Left ventricle myocardium inferior (tissue), 1 donor: ENCODE data around the gene LY6G5B. TPM values are rescaled to one million over a fixed set of nuclear protein-coding genes. Genes with fewer than 3 reads are reported as not detected.

Experiments used
- DNase-seq: peaks from one replicate; pipeline ENCODE4 v3.0.0-alpha.2; 2020
- H3K27ac ChIP-seq: fragments of 200-600 bp; replicated peaks from 2 replicates; pipeline ENCODE4 v1.8.0; 2021
- H3K27me3 ChIP-seq: fragments of 200-600 bp; 2 replicates; pipeline ENCODE4 v1.8.0; 2021; ENCODE audit warnings: low read depth
- H3K36me3 ChIP-seq: fragments of 200-600 bp; 2 replicates; pipeline ENCODE4 v1.8.0; 2021
- H3K4me1 ChIP-seq: fragments of 200-600 bp; 2 replicates; pipeline ENCODE4 v1.8.0; 2021
- H3K4me3 ChIP-seq: fragments of 200-600 bp; 2 replicates; pipeline ENCODE4 v1.8.0; 2021; ENCODE audit warnings: mild to moderate bottlenecking, moderate library complexity
- H3K9me3 ChIP-seq: fragments of 200-600 bp; replicated peaks from 2 replicates; pipeline ENCODE4 v1.8.0; 2021
- intact Hi-C: fragments of 100-400 bp; cut with micrococcal nuclease; formaldehyde crosslinking; loops from one replicate; pipeline ENCODE4 v1.11.0; 2022
- total RNA-seq: library from RNA; stranded (reverse); fragmentation: NEBNext Ultra II Directional; extraction: Animal tissue kit (Norgen Biotek cat#: 25700); gene quantifications from one replicate; pipeline ENCODE4 v1.2.1, GENCODE V29; 2021
- TF ChIP-seq, protein P1 (sequence below): fragments of 200-600 bp; IDR thresholded peaks from 2 replicates; pipeline ENCODE4 v1.8.0; 2021; ENCODE audit warnings: antibody characterized with exemption, mild to moderate bottlenecking, borderline replicate concordance
- donor health status: DM: no; HTN: yes; CAD: no; lungs with severe emphysema.

The LY6G5B gene
- total RNA-seq, 1 donor from 2014 or later, result 4.4 TPM

DNA sequence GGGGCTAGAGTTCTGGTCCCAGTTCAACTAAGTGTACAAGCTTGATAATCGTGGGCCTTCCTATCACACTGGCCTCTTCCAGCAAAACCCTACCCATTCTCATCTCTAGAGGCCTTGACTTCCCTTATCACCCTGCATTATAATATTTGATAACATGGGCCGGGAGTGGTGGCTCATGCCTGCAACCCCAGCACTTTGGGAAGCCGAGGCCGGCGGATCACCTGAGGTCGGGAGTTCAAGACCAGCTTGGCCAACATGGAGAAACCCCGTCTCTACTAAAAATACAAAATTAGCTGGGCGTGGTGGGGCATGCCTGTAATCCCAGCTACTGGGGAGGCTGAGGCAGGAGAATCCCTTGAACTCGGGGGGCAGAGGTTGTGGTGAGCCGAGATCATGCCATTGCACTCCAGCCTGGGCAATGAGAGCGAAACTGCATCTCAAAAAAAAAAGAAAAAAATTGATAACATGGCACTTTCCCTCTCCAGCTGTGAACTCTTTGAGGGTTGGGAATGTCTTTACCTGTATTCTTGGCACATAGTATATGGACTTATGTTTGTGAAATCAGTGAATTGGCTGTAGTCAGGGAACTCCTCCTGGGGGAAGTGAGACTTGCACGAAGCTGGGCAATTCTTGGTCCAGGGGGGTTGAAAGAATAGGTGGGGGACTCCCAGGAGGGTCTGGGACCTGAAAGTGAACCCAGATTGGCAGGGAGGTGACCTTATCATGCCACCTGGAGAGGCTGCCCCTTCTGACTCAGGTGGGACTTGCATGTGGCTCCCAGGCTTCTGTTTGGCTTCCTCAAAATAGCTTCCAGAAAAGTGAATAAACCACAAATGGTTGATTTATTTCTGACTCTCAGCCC lies 8.3 kb upstream of the LY6G5B start:
- Histone ChIP-seq H3K36me3 (peaks cover 29% of the 10 kb centered on the region), H3K4me3 (peak overlapping the region; percentile 90), H3K9me3 (no peaks in the 10 kb centered on the region), H3K4me1 (peaks cover 88% of the 10 kb centered on the region), H3K27me3 (no peaks in the 10 kb centered on the region), H3K27ac (peak overlapping the region; percentile 95)
- TF ChIP-seq, protein P1, sequence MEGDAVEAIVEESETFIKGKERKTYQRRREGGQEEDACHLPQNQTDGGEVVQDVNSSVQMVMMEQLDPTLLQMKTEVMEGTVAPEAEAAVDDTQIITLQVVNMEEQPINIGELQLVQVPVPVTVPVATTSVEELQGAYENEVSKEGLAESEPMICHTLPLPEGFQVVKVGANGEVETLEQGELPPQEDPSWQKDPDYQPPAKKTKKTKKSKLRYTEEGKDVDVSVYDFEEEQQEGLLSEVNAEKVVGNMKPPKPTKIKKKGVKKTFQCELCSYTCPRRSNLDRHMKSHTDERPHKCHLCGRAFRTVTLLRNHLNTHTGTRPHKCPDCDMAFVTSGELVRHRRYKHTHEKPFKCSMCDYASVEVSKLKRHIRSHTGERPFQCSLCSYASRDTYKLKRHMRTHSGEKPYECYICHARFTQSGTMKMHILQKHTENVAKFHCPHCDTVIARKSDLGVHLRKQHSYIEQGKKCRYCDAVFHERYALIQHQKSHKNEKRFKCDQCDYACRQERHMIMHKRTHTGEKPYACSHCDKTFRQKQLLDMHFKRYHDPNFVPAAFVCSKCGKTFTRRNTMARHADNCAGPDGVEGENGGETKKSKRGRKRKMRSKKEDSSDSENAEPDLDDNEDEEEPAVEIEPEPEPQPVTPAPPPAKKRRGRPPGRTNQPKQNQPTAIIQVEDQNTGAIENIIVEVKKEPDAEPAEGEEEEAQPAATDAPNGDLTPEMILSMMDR, result no peak
- intact Hi-C loops, result no loop called here
- no peak for DNase-seq

DNA sequence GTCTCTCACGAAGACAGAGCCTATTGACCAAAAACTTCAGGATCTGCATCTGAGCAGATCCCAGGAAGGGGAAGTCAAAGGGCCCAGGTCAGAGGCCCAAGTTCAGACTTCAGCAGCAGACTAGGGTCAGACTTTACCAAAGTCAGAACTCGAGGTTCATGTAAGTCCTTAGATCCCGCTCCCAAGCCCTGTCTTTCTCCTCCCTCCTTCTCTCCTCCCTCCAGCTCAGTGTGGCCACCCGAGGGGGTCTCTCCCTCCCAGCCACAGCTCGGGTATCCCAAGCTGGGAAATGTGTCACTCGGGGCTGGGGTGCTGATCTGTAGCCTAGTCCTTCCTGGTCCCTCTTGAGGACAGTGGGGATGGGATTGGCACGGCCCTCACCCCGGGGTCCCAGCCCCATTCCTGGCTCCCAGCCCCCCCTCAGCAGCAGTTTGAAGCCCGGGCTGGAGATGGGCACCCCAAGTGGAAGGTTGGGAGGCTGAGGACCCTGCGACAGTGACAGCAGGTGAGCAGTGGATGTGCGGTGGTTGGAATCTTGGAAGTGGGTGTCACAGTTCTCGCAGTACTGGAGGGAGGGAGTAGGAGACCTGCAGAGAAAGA lies 7.6 kb upstream of the LY6G5B start:
- Histone ChIP-seq H3K4me3 (no peak overlapping the region), H3K27me3 (no peaks in the 10 kb centered on the region), H3K4me1 (peaks cover 93% of the 10 kb centered on the region), H3K27ac (peak overlapping the region; percentile 96), H3K36me3 (peaks cover 28% of the 10 kb centered on the region), H3K9me3 (no peaks in the 10 kb centered on the region)
- intact Hi-C loops, result no loop called here
- no peak for DNase-seq
- TF ChIP-seq, protein P1, result no peak

DNA sequence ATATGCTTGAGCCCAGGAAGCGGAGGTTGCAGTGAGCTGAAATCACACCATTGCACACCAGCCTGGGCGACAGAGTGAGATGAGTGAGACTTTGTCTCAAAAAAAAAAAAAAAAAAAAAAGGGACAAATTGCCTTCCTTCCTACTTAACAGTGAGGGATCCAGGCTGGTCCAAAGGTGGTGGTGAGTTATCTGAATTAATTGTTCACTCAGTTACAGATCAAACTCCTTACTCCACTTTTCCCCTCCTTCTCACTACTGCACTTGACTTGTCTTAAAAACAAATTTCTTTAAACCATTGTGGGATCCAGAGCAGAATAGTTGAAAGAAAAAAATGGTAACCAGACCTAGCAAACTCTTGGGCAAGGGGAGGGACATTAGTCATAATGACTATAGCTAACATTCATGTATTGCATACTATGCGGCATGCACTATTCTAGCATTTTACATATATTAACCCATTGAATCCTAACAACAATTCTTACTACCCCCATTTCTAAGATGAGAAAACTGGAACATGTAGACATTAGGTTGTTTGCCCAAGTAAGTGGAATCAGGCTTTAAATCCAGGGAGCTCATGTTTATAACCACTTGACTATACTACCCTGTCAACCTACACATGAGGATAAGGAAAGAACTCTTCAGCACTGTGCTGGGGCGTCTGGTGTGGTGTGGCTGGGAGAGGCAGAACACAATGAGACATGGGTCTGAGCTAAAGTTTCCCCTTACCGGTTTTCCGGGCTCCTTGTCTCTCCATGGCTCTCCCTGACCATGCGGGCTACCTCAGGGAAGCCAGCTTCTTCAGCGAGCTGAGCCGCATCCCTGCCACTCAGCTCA lies 6.4 kb upstream of the LY6G5B start:
- no peaks in the 10 kb centered on the region for H3K9me3 ChIP-seq
- H3K27me3 ChIP-seq, result no peaks in the 10 kb centered on the region
- H3K4me1 ChIP-seq, result peaks cover 93% of the 10 kb centered on the region
- intact Hi-C loops, result no loop called here
- H3K36me3 ChIP-seq, result peaks cover 31% of the 10 kb centered on the region
- TF ChIP-seq, protein P1, result no peak
- peak overlapping the region; percentile 96 for H3K27ac ChIP-seq
- DNase-seq, result no peak
- peak overlapping the region; percentile 78 for H3K4me3 ChIP-seq

DNA sequence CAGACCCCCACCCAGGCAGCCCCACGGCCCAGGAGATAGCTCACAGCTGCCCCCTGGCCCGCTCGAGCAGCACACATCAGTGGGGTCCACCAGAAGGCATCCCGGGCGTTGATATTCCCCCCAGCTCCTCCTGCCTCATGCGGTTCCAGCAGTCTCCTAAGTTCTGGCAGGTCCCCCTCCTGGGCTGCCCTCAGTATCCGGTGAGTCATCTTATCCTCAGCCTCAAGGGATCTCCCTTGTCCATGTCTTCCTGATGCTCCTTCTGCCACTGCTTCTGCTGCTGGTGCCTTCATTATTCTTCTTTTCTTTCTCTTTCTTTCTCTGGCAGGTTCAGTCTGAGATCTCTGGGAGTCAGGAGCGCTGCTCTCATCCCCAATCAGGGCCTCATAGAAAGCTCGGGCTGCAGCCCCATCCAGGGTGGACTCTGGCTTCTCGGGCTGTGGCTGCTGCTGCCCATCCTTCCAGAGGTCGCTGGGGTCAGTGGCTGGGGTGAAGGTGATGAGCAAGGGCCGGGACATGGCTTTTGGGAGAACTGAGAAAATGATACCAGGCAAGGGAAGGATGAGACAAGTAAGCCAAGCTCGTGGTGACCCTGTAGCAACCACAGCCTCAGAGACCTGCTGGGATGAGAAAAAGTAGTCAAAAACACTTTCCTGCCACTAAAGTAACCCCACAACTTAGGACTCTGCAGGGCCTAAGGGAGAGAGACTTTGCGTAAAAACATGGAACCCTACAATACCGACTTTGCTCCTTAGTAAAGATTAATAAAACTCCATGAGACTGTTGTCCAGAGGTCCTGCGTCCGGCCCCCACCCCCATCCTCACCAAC lies 5.6 kb upstream of the LY6G5B start:
- Histone ChIP-seq H3K4me3 (peak overlapping the region; percentile 78), H3K4me1 (peaks cover 89% of the 10 kb centered on the region), H3K36me3 (peaks cover 39% of the 10 kb centered on the region), H3K27ac (peak overlapping the region; percentile 96), H3K27me3 (no peaks in the 10 kb centered on the region), H3K9me3 (no peaks in the 10 kb centered on the region)
- DNase-seq, result no peak
- TF ChIP-seq, protein P1, result no peak
- intact Hi-C loops, result no loop called here
